Calu3 (cell line): Measurements from ENCODE around the gene HRH2. TPM values are rescaled to one million over a fixed set of nuclear protein-coding genes. Genes with fewer than 3 reads are reported as not detected.

Experiments used
- Bru-seq: library from RNA; stranded (reverse); fragments of 400-500 nt; gene quantifications from one replicate; lab custom pipeline; 2021; lab: Mats Ljungman, UMichigan
- BruChase-seq, 2 experiments: library from RNA; stranded (reverse); fragments of 400-500 nt; gene quantifications; one replicate each; lab custom pipeline; 2021; lab: Mats Ljungman, UMichigan
- BruUV-seq: library from RNA; stranded (reverse); fragments of 400-500 nt; replicated peaks from 2 replicates; lab custom pipeline; 2021; lab: Mats Ljungman, UMichigan
- CTCF ChIA-PET: fragments of 300-600 bp; sonication (Branson Sonifier 250); formaldehyde crosslinking; loops from one replicate; lab custom pipeline; 2022; ENCODE audit warnings: antibody characterized with exemption; lab: Charles Lee
- DNase-seq: peaks from one replicate; pipeline ENCODE4 v3.0.0; 2022
- H3K27ac Mint-ChIP-seq: one replicate; pipeline ENCODE4 v1.8.0; 2022; ENCODE audit warnings: mixed read lengths; ENCODE audit not compliant: unreplicated experiment
- H3K27me3 Mint-ChIP-seq: one replicate; pipeline ENCODE4 v1.8.0; 2022; ENCODE audit warnings: mixed read lengths; ENCODE audit not compliant: unreplicated experiment
- H3K36me3 Mint-ChIP-seq: one replicate; pipeline ENCODE4 v1.8.0; 2022; ENCODE audit warnings: mild to moderate bottlenecking, moderate library complexity, mixed read lengths; ENCODE audit not compliant: insufficient read depth, unreplicated experiment
- H3K4me1 Mint-ChIP-seq: one replicate; pipeline ENCODE4 v1.8.0; 2022; ENCODE audit warnings: mild to moderate bottlenecking, low read depth, mixed read lengths; ENCODE audit not compliant: unreplicated experiment
- H3K4me3 Mint-ChIP-seq: one replicate; pipeline ENCODE4 v1.8.0; 2022; ENCODE audit warnings: mild to moderate bottlenecking, low read depth, moderate library complexity, mixed read lengths; ENCODE audit not compliant: unreplicated experiment
- H3K9me3 Mint-ChIP-seq: one replicate; pipeline ENCODE4 v1.8.0; 2022; ENCODE audit warnings: low read depth, mixed read lengths; ENCODE audit not compliant: unreplicated experiment
- CTCF ChIP-seq: fragments of 200-600 bp; IDR thresholded peaks from one replicate; pipeline ENCODE4 v1.8.0; 2022; ENCODE audit warnings: antibody characterized with exemption; ENCODE audit not compliant: unreplicated experiment
- intact Hi-C: fragments of 100-400 bp; cut with micrococcal nuclease; formaldehyde crosslinking; loops from one replicate; pipeline ENCODE4 v1.10.0; 2022; ENCODE audit not compliant: unreplicated experiment
- long read RNA-seq: library from polyadenylated mRNA; stranded (forward); transcript quantifications from one replicate; pipeline ENCODE4 v2.0.0, GENCODE V29; 2022
- total RNA-seq: library from RNA; stranded (reverse); gene quantifications from 2 replicates; pipeline ENCODE4 v1.2.3, GENCODE V29; 2022

Gene HRH2, protein sequence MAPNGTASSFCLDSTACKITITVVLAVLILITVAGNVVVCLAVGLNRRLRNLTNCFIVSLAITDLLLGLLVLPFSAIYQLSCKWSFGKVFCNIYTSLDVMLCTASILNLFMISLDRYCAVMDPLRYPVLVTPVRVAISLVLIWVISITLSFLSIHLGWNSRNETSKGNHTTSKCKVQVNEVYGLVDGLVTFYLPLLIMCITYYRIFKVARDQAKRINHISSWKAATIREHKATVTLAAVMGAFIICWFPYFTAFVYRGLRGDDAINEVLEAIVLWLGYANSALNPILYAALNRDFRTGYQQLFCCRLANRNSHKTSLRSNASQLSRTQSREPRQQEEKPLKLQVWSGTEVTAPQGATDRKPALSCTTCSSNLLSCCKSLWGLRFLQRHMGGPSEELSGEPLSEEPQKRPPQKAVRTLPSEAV
- total RNA-seq (not detected in 2 replicates), Bru-seq, nascent RNA (not detected), BruChase-seq, experiment 1, labeled RNA remaining after a 6-hour chase (not detected), BruChase-seq, experiment 2, labeled RNA remaining after a 2-hour chase (not detected)
- long read RNA-seq: 0 reads

DNA sequence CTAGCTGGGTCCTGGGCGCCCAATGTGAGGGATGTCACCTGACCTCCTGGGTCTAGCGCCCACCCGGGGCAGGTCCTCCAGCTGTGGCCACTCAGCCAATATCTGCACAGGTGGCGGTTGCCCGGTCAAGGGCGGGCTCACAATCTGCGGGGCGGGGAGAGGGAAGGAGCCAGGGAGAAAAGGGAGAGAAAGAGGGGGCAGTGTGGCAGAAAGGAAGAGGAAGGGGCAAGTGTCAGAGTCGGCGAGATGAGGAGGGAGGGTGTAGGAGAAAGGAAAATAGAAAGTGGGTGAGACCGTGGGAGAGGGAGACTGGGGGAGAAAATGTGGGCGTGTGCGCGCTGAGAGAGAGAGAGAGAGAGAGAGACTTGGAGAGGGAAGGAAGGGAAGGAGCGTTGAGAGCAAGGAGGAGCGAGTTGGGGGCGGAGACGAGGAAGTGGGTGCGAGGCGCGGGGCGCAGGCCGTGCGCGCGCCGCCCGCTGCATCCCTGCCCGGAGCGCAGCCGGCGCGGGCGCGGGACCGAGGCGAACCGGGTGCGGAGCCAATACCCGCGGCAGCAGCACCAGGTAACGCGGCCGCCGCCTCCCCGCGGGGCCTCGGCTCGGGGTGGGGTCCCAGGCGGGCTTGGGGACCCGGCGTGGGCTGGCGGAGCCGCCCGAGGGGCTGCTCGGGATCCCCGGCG is at the start of gene HRH2:
TSS of gene HRH2 (plus strand) at position 479 of the 679 bp plus-strand sequence. CDS start 25,163 bp downstream, outside the sequence.
- no peaks in the 10 kb centered on the region for H3K4me1 Mint-ChIP-seq
- H3K9me3 Mint-ChIP-seq: no peaks in the 10 kb centered on the region
- no peaks in the 10 kb centered on the region for H3K36me3 Mint-ChIP-seq
- intact Hi-C loops: no loop called here
- TF ChIP-seq CTCF: no peak
- BruUV-seq: no TSS peak
- CTCF ChIA-PET: no interaction called here
- no peak within 1 kb of the TSS for H3K27ac Mint-ChIP-seq
- H3K4me3 Mint-ChIP-seq: no peak within 1 kb of the TSS
- DNase-seq: no peak
- H3K27me3 Mint-ChIP-seq: peaks cover 52% of the 10 kb centered on the region

GRCh38 chr5:175609526-175609925 is 48.3 kb upstream of the HRH2 start:
- Mint-ChIP-seq H3K36me3 (no peaks in the 10 kb centered on the region), H3K4me1 (no peaks in the 10 kb centered on the region), H3K27ac (no peak overlapping the region), H3K9me3 (no peaks in the 10 kb centered on the region), H3K27me3 (peaks cover 28% of the 10 kb centered on the region), H3K4me3 (no peak overlapping the region)
- CTCF ChIA-PET: no interaction called here
- no TSS peak for BruUV-seq
- no peak for TF ChIP-seq CTCF
- DNase-seq: no peak
- intact Hi-C loops: no loop called here

- DNase-seq: no peak
- no peak overlapping the region for H3K4me3 Mint-ChIP-seq
- H3K27me3 Mint-ChIP-seq: peaks cover 20% of the 10 kb centered on the region
- H3K9me3 Mint-ChIP-seq: no peaks in the 10 kb centered on the region
- no peak for TF ChIP-seq CTCF
- H3K36me3 Mint-ChIP-seq: no peaks in the 10 kb centered on the region
- H3K27ac Mint-ChIP-seq: no peak overlapping the region
- CTCF ChIA-PET: no interaction called here
- intact Hi-C loops: no loop called here
- no peaks in the 10 kb centered on the region for H3K4me1 Mint-ChIP-seq
- no TSS peak for BruUV-seq
Measured at GRCh38 chr5:175610381-175610780, 47.5 kb upstream of the HRH2 start.

GRCh38 chr5:175610898-175611297 is 47.0 kb upstream of the HRH2 start:
- CTCF ChIA-PET: no interaction called here
- intact Hi-C loops: no loop called here
- DNase-seq: no peak
- no peak overlapping the region for H3K4me3 Mint-ChIP-seq
- TF ChIP-seq CTCF: no peak
- H3K9me3 Mint-ChIP-seq: no peaks in the 10 kb centered on the region
- peaks cover 20% of the 10 kb centered on the region for H3K27me3 Mint-ChIP-seq
- no peaks in the 10 kb centered on the region for H3K36me3 Mint-ChIP-seq
- BruUV-seq: no TSS peak
- no peak overlapping the region for H3K27ac Mint-ChIP-seq
- H3K4me1 Mint-ChIP-seq: no peaks in the 10 kb centered on the region
